GM12878 (cell line): ENCODE measurements around the gene TC2N. TPM values are rescaled to one million over a fixed set of nuclear protein-coding genes. Genes with fewer than 3 reads are reported as not detected.

Experiments used
- ATAC-seq: fragments of 200-7000 bp; cut with Tn5 transposase; 3 replicates; pipeline ENCODE4 v1.9.1; 2020; ENCODE audit warnings: mild to moderate bottlenecking, moderate library complexity
- BruUV-seq: library from RNA; stranded (reverse); fragments of 400-500 nt; replicated peaks from 2 replicates; lab custom pipeline; 2021; lab: Mats Ljungman, UMichigan
- CTCF ChIA-PET: fragments of 300-600 bp; sonication (Branson Sonifier 250); formaldehyde crosslinking; extraction: SDS; loops from one replicate; lab custom pipeline; 2021; ENCODE audit warnings: inconsistent platforms; lab: Yijun Ruan, JAX
- POLR2A ChIA-PET: fragments of 350-600 bp; formaldehyde crosslinking; extraction: SDS; loops from one replicate; lab custom pipeline; 2021; ENCODE audit warnings: inconsistent platforms; lab: Charles Lee
- RAD21 ChIA-PET: fragments of 300-600 bp; sonication (Branson Sonifier 250); formaldehyde crosslinking; loops from one replicate; lab custom pipeline; 2023; ENCODE audit warnings: antibody characterized with exemption; ENCODE audit not compliant: unreplicated experiment; lab: Charles Lee
- SMC1A ChIA-PET: fragments of 300-600 bp; sonication (Branson Sonifier 250); formaldehyde crosslinking; loops from one replicate; lab custom pipeline; 2023; ENCODE audit not compliant: unreplicated experiment, uncharacterized antibody; lab: Charles Lee
- DNase-seq: peaks from one replicate; pipeline ENCODE4 v3.0.0-alpha.2; 2011; ENCODE audit warnings: low read depth, low spot score
- FAIRE-seq: peaks from 3 replicates; lab custom pipeline; 2011; peaks lifted over from hg19 to GRCh38; lab: Jason Lieb, UNC
- H2AFZ ChIP-seq: 2 replicates; pipeline ENCODE4 v1.6.0; 2011; ENCODE audit warnings: low read depth, low read length, control low read depth; ENCODE audit not compliant: control insufficient read depth
- H3K27ac ChIP-seq: 2 replicates; pipeline ENCODE4 v1.5.1; 2011; ENCODE audit warnings: control low read depth; ENCODE audit not compliant: control insufficient read depth, insufficient read depth
- H3K27me3 ChIP-seq, 2 experiments: replicated peaks in 1 of 2; 2 replicates each; pipeline versions ENCODE4 v1.6.0 to v1.6.1; 2011; ENCODE audit warnings: low read length in 1 of 2; ENCODE audit not compliant: control insufficient read depth in 2 of 2, insufficient read depth in 2 of 2
- H3K36me3 ChIP-seq, 2 experiments: 2 replicates each; pipeline ENCODE4 v1.5.1; 2011; ENCODE audit warnings: low read length in 1 of 2; ENCODE audit not compliant: control insufficient read depth in 2 of 2, insufficient read depth in 2 of 2
- H3K4me1 ChIP-seq: 2 replicates; pipeline ENCODE4 v1.6.1; 2011; ENCODE audit warnings: mild to moderate bottlenecking, low read length, moderate library complexity, mixed read lengths; ENCODE audit not compliant: control insufficient read depth, insufficient read depth
- H3K4me2 ChIP-seq: 2 replicates; pipeline ENCODE4 v1.6.0; 2011; ENCODE audit warnings: control low read depth; ENCODE audit not compliant: control insufficient read depth, insufficient read depth
- H3K4me3 ChIP-seq: fragments of 200-600 bp; sonication (generic); 2 replicates; pipeline ENCODE4 v1.5.1; 2016
- H3K79me2 ChIP-seq: 2 replicates; pipeline ENCODE4 v1.6.0; 2011; ENCODE audit warnings: low read length; ENCODE audit not compliant: control insufficient read depth, insufficient read depth
- H3K9ac ChIP-seq: 2 replicates; pipeline ENCODE4 v1.8.0; 2011; ENCODE audit warnings: low read length, control low read depth, mixed read lengths; ENCODE audit not compliant: control insufficient read depth, insufficient read depth
- H3K9me3 ChIP-seq: replicated peaks from 3 replicates; pipeline ENCODE4 v1.5.1; 2011; ENCODE audit warnings: mild to moderate bottlenecking, low read length; ENCODE audit not compliant: control insufficient read depth, insufficient read depth
- H4K20me1 ChIP-seq: 2 replicates; pipeline ENCODE4 v1.6.0; 2011; ENCODE audit not compliant: control insufficient read depth, insufficient read depth
- ASH2L ChIP-seq: fragments of 300-600, 200-600 bp; sonication (generic); IDR thresholded peaks from 2 replicates; pipeline ENCODE4 v1.6.1; 2017; ENCODE audit warnings: low read depth, mild to moderate bottlenecking, borderline replicate concordance
- ATF7 ChIP-seq: fragments of 450-650 bp; IDR thresholded peaks from 2 replicates; pipeline ENCODE4 v1.6.1; 2016; ENCODE audit warnings: low read depth, mild to moderate bottlenecking
- FOXK2 ChIP-seq: fragments of 450-650 bp; IDR thresholded peaks from 2 replicates; pipeline ENCODE4 v1.6.1; 2017; ENCODE audit warnings: mild to moderate bottlenecking, moderate library complexity
- HDAC2 ChIP-seq: fragments of 200-600 bp; sonication (generic); IDR thresholded peaks from 2 replicates; pipeline ENCODE4 v1.6.1; 2017
- HDGF ChIP-seq: fragments of 450-650 bp; IDR thresholded peaks from 2 replicates; pipeline ENCODE4 v1.6.1; 2016; ENCODE audit warnings: antibody characterized with exemption
- JUND ChIP-seq: IDR thresholded peaks from 2 replicates; pipeline ENCODE4 v1.6.1; 2012; ENCODE audit warnings: low read depth, mild to moderate bottlenecking, low read length, improper control_type of control experiment, moderate library complexity
- KAT2A ChIP-seq: conservative IDR thresholded peaks from 2 replicates; pipeline ENCODE4 v1.6.1; 2011; ENCODE audit warnings: low read depth, low read length; ENCODE audit not compliant: control insufficient read depth
- MEF2A ChIP-seq: IDR thresholded peaks from 2 replicates; pipeline ENCODE4 v1.6.1; 2011; ENCODE audit warnings: low read depth, mild to moderate bottlenecking, low read length, moderate library complexity; ENCODE audit not compliant: insufficient read depth
- MTA3 ChIP-seq: IDR thresholded peaks from 2 replicates; pipeline ENCODE4 v1.6.1; 2012; ENCODE audit warnings: low read length, inconsistent platforms, borderline replicate concordance
- NFYA ChIP-seq: IDR thresholded peaks from 2 replicates; pipeline ENCODE4 v1.6.1; 2011; ENCODE audit warnings: low read depth, mild to moderate bottlenecking, low read length, improper control_type of control experiment, borderline replicate concordance
- NRF1 ChIP-seq: conservative IDR thresholded peaks from 2 replicates; pipeline ENCODE4 v1.6.1; 2011; ENCODE audit warnings: mild to moderate bottlenecking, low read depth, low read length, improper control_type of control experiment
- PML ChIP-seq: IDR thresholded peaks from 2 replicates; pipeline ENCODE4 v1.6.1; 2012; ENCODE audit warnings: low read length, inconsistent platforms
- POLR2AphosphoS2 ChIP-seq: IDR thresholded peaks from 2 replicates; pipeline ENCODE4 v1.6.1; 2011; ENCODE audit warnings: low read depth, mild to moderate bottlenecking, low read length, improper control_type of control experiment, moderate library complexity
- SREBF2 ChIP-seq: IDR thresholded peaks from 2 replicates; pipeline ENCODE4 v1.6.1; 2012; ENCODE audit warnings: mild to moderate bottlenecking, low read length
- SRF ChIP-seq, 2 experiments: IDR thresholded peaks; 2 replicates each; pipeline ENCODE4 v1.6.1; 2011; ENCODE audit warnings: low read depth in 2 of 2, low read length in 2 of 2, mild to moderate bottlenecking in 1 of 2, moderate library complexity in 1 of 2
- STAT3 ChIP-seq: IDR thresholded peaks from 2 replicates; pipeline ENCODE4 v1.6.1; 2011; ENCODE audit warnings: low read depth, low read length, improper control_type of control experiment
- TAF1 ChIP-seq: IDR thresholded peaks from 2 replicates; pipeline ENCODE4 v1.6.1; 2011; ENCODE audit warnings: mild to moderate bottlenecking, low read depth, low read length, borderline replicate concordance
- YY1 ChIP-seq: IDR thresholded peaks from 2 replicates; pipeline ENCODE4 v1.6.1; 2011; ENCODE audit warnings: low read depth, mild to moderate bottlenecking, low read length
- ZNF217 ChIP-seq: fragments of 450-650 bp; IDR thresholded peaks from 2 replicates; pipeline ENCODE4 v1.6.1; 2017; ENCODE audit warnings: antibody characterized with exemption, mild to moderate bottlenecking
- ZZZ3 ChIP-seq: IDR thresholded peaks from 2 replicates; pipeline ENCODE4 v1.6.1; 2011; ENCODE audit warnings: low read depth; ENCODE audit not compliant: control insufficient read depth, insufficient read length
- WGBS: methylation state at CpG from one replicate; pipeline ENCODE4 v1.1.6; 2016; ENCODE audit warnings: low lambda C conversion rate; ENCODE audit not compliant: insufficient replicate concordance, insufficient coverage; ENCODE audit errors: missing lambda C conversion rate; 5-methylcytosine and 5-hydroxymethylcytosine counted together
- in situ Hi-C: fragments of 300-500 bp; cut with MboI; formaldehyde crosslinking; loops from 9 replicates; pipeline ENCODE4 v1.14.3; 2018; ENCODE audit warnings: mixed read lengths
- intact Hi-C: fragments of 100-400 bp; cut with micrococcal nuclease; formaldehyde crosslinking; loops from one replicate; pipeline ENCODE4 v1.14.2; 2022; ENCODE audit not compliant: unreplicated experiment
- polyA plus RNA-seq, 11 experiments: library from polyadenylated mRNA; depleted of rRNA in 4 of 11; unstranded in 6 of 11; stranded (reverse) in 5 of 11; fragments of >200 nt; fragmentation: Nextera tagmentation in 4 of 11; fragmentation: Illumina TruSeq in 1 of 11; extraction: Ambion mirVana in 4 of 11; extraction: Trizol in 1 of 11; gene quantifications; 1 replicate in 1 of 11; 2 replicates in 10 of 11; pipeline versions ENCODE4 v1.2.1 to v1.2.3, GENCODE V29; 2011 to 2016; ENCODE audit warnings: inconsistent platforms in 2 of 11, missing spikeins in 2 of 11, low read depth in 1 of 11
- total RNA-seq, 4 experiments: library from RNA; depleted of rRNA in 3 of 4; stranded (reverse); fragments of >200 nt in 3 of 4; fragmentation: Illumina TruSeq in 1 of 4; extraction: Trizol in 1 of 4; gene quantifications; 2 replicates each; pipeline versions ENCODE4 v1.2.1 to v1.2.3, GENCODE V29; 2013 to 2021
- TF ChIP-seq, protein P1 (sequence below): fragments of 450-650 bp; IDR thresholded peaks from 2 replicates; pipeline ENCODE4 v1.6.1; 2017; ENCODE audit warnings: low read depth, mild to moderate bottlenecking, moderate library complexity

TC2N gene
- total and polyA plus RNA-seq, 10 of the 15 experiments (the other 5 are each of a cell fraction or from before 2014, with no cell fraction given), result 0.15 to 1.6 (median 0.35) TPM

DNA sequence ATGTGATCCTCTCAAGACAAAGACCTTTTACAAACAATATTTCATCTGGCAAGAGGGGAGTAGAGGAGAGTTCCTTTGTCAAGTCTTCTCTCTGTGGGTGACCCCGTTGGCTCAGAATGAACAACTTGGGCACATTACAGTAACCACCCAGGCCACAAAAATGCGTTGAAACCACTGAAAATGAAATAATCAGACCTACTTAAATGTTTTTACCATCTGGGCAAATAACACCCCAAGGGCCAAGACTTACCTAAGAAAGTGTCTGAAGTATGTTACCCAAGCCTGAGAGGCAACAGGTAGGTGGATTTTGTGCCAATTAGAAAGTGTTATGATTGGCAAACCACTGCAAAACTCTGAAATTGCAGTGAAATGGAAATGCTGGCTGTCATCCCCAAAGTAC is 1.3 kb downstream of the TC2N start:
- POLR2A ChIA-PET, result no interaction called here
- H4K20me1 ChIP-seq, result no peaks in the 10 kb centered on the region
- H3K4me2 ChIP-seq, result no peak overlapping the region
- CTCF ChIA-PET, result no interaction called here
- FAIRE-seq, result no peak
- no peaks in the 10 kb centered on the region for H3K36me3 ChIP-seq
- H3K4me1 ChIP-seq, result peaks cover 11% of the 10 kb centered on the region
- SMC1A ChIA-PET, result no interaction called here
- H3K27me3 ChIP-seq, result no peaks in the 10 kb centered on the region
- H2AFZ ChIP-seq, result no peak overlapping the region
- RAD21 ChIA-PET, result no interaction called here
- H3K9me3 ChIP-seq, result no peaks in the 10 kb centered on the region; the same call in 2 of the 3 replicates
- TF ChIP-seq PML (no peak), FOXK2 (no peak)
- intact Hi-C loops (no loop called here), in situ Hi-C loops (no loop called here)
- H3K9ac ChIP-seq, result no peak overlapping the region
- DNase-seq, result no peak
- H3K27ac ChIP-seq, result no peak overlapping the region
- peak; percentile 21 for ATAC-seq
- no TSS peak for BruUV-seq
- 21% methylated on average over 2 of the region's 2 CpGs for WGBS
- H3K4me3 ChIP-seq, result no peak overlapping the region
- no peaks in the 10 kb centered on the region for H3K79me2 ChIP-seq

DNA sequence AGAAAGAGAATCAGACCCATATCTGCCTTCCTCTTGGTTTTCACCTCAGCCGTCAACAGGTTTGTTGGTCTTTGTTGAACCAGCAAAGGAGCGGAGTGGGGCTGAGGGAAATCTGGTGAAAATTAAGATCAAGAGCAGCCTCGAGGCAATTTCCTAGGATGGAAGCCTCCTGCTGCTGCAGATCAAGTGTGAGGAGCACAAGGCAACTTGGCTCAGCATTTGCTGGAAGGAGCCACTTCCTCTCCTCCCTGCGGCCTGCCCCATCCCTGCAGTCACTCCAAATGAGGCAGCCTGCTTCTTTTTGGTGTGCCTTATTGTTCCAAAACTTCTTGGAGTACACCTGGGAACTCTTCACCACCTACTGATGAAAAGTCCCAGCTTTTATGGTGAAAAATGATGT is 4.9 kb downstream of the TC2N start:
- RAD21 ChIA-PET, result no interaction called here
- H3K27ac ChIP-seq, result no peak overlapping the region
- H3K9me3 ChIP-seq, result no peaks in the 10 kb centered on the region
- FAIRE-seq (no peak), ATAC-seq (no peak), DNase-seq (no peak)
- H3K9ac ChIP-seq, result no peak overlapping the region
- no peak overlapping the region for H3K4me2 ChIP-seq
- H3K27me3 ChIP-seq, result no peaks in the 10 kb centered on the region
- no peaks in the 10 kb centered on the region for H3K79me2 ChIP-seq
- peaks cover 20% of the 10 kb centered on the region for H3K4me1 ChIP-seq
- CTCF ChIA-PET, result interaction anchor here (0.7 kb wide), 1 partner anchor 134 kb away, joined by 3 read pairs; no protein-coding TSS in a partner anchor
- 73% methylated on average over 4 of the region's 4 CpGs for WGBS
- no peaks in the 10 kb centered on the region for H4K20me1 ChIP-seq
- no TSS peak for BruUV-seq
- SMC1A ChIA-PET, result interaction anchor here (1.7 kb wide), 1 partner anchor 82 kb away, joined by 3 read pairs; no protein-coding TSS in a partner anchor
- intact Hi-C loops (no loop called here), in situ Hi-C loops (no loop called here)
- H3K4me3 ChIP-seq, result no peak overlapping the region
- no peak overlapping the region for H2AFZ ChIP-seq
- POLR2A ChIA-PET, result no interaction called here
- no peaks in the 10 kb centered on the region for H3K36me3 ChIP-seq
- TF ChIP-seq POLR2AphosphoS2 (no peak), ASH2L (no peak), SRF (IDR thresholded peaks at IDR 0.05; ENCODE audit: low read depth in 2 of 2, low read length in 2 of 2) (no peak), KAT2A (no peak), NFYA (no peak), YY1 (no peak), NRF1 (no peak), ATF7 (no peak), ZZZ3 (no peak), STAT3 (no peak), ZNF217 (no peak), TAF1 (no peak), MEF2A (no peak), HDGF (no peak), MTA3 (no peak), HDAC2 (no peak), JUND (no peak), SREBF2 (no peak)
- TF ChIP-seq, protein P1, sequence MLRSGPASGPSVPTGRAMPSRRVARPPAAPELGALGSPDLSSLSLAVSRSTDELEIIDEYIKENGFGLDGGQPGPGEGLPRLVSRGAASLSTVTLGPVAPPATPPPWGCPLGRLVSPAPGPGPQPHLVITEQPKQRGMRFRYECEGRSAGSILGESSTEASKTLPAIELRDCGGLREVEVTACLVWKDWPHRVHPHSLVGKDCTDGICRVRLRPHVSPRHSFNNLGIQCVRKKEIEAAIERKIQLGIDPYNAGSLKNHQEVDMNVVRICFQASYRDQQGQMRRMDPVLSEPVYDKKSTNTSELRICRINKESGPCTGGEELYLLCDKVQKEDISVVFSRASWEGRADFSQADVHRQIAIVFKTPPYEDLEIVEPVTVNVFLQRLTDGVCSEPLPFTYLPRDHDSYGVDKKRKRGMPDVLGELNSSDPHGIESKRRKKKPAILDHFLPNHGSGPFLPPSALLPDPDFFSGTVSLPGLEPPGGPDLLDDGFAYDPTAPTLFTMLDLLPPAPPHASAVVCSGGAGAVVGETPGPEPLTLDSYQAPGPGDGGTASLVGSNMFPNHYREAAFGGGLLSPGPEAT, result no peak
